IMR-90 (cell line): ENCODE results near the gene SERPINA1. TPM values are rescaled to one million over a fixed set of nuclear protein-coding genes. Genes with fewer than 3 reads are reported as not detected.

Source experiments
- ATAC-seq: fragments of 200-7000 bp; cut with Tn5 transposase; 2 replicates; pipeline ENCODE4 v1.9.1; 2020; ENCODE audit warnings: low read depth, mild to moderate bottlenecking, moderate library complexity
- BruUV-seq: library from RNA; stranded (reverse); fragments of 400-500 nt; replicated peaks from 2 replicates; lab custom pipeline; 2021; lab: Mats Ljungman, UMichigan
- CTCF ChIA-PET: fragments of 300-600 bp; formaldehyde crosslinking; extraction: SDS; loops from one replicate; lab custom pipeline; 2021; ENCODE audit warnings: antibody characterized with exemption; lab: Yijun Ruan, JAX
- POLR2A ChIA-PET: fragments of 300-600 bp; sonication (Branson Sonifier 250); formaldehyde crosslinking; loops from one replicate; lab custom pipeline; 2022; ENCODE audit warnings: antibody characterized with exemption; ENCODE audit not compliant: unreplicated experiment; lab: Charles Lee
- DNase-seq: peaks from one replicate; pipeline ENCODE4 v3.0.0; 2013
- H2AFZ ChIP-seq: replicated peaks from 2 replicates; pipeline ENCODE3; 2013; ENCODE audit warnings: low read length, mild to moderate bottlenecking; ENCODE audit not compliant: poor library complexity
- H2AK5ac ChIP-seq: 2 replicates; pipeline ENCODE4 v1.6.1; 2013; ENCODE audit warnings: low read depth, low read length, inconsistent platforms
- H2AK9ac ChIP-seq: replicated peaks from 2 replicates; pipeline ENCODE3; 2013; ENCODE audit warnings: mild to moderate bottlenecking, low read depth, low read length, moderate library complexity; ENCODE audit not compliant: poor library complexity
- H2BK120ac ChIP-seq: 2 replicates; pipeline ENCODE4 v1.6.1; 2013; ENCODE audit warnings: low read depth, low read length, inconsistent platforms
- H2BK15ac ChIP-seq: 3 replicates; pipeline ENCODE4 v1.6.1; 2013; ENCODE audit warnings: low read depth, low read length, inconsistent platforms
- H2BK20ac ChIP-seq: 2 replicates; pipeline ENCODE4 v1.6.1; 2013; ENCODE audit warnings: low read depth, mild to moderate bottlenecking, inconsistent platforms, low read length, moderate library complexity
- H2BK5ac ChIP-seq: 2 replicates; pipeline ENCODE4 v1.6.1; 2013; ENCODE audit warnings: mild to moderate bottlenecking, low read depth, low read length, inconsistent platforms; ENCODE audit not compliant: poor library complexity, severe bottlenecking
- H3K14ac ChIP-seq: replicated peaks from 2 replicates; pipeline ENCODE4 v1.6.1; 2013; ENCODE audit warnings: low read depth, low read length, inconsistent platforms
- H3K18ac ChIP-seq: 2 replicates; pipeline ENCODE4 v1.6.1; 2013; ENCODE audit warnings: low read depth, low read length, control low read depth
- H3K23ac ChIP-seq: 2 replicates; pipeline ENCODE4 v1.6.1; 2013; ENCODE audit warnings: low read depth, low read length, inconsistent platforms
- H3K27ac ChIP-seq: 2 replicates; pipeline ENCODE4 v1.5.1; 2013; ENCODE audit warnings: mild to moderate bottlenecking, control low read depth, low read length; ENCODE audit not compliant: insufficient read depth
- H3K27me3 ChIP-seq: 2 replicates; pipeline ENCODE4 v1.6.1; 2013; ENCODE audit warnings: low read length; ENCODE audit not compliant: control insufficient read depth, insufficient read depth
- H3K36me3 ChIP-seq: 2 replicates; pipeline ENCODE4 v1.6.1; 2013; ENCODE audit warnings: low read length, mixed read lengths; ENCODE audit not compliant: control insufficient read depth, insufficient read depth
- H3K4ac ChIP-seq: 2 replicates; pipeline ENCODE4 v1.6.1; 2013; ENCODE audit warnings: low read depth, low read length, inconsistent platforms
- H3K4me1 ChIP-seq: 2 replicates; pipeline ENCODE4 v1.6.1; 2013; ENCODE audit warnings: low read length, mixed read lengths; ENCODE audit not compliant: control insufficient read depth, insufficient read depth
- H3K4me2 ChIP-seq: 2 replicates; pipeline ENCODE4 v1.6.1; 2013; ENCODE audit warnings: low read depth, mild to moderate bottlenecking, control low read depth, low read length, moderate library complexity
- H3K4me3 ChIP-seq: 2 replicates; pipeline ENCODE4 v1.5.1; 2013; ENCODE audit warnings: low read depth, mild to moderate bottlenecking, control low read depth, low read length, moderate library complexity; ENCODE audit not compliant: insufficient read depth
- H3K56ac ChIP-seq: 2 replicates; pipeline ENCODE4 v1.6.1; 2013; ENCODE audit warnings: low read length, inconsistent platforms; ENCODE audit not compliant: insufficient read depth; ENCODE audit errors: extremely low read depth
- H3K79me1 ChIP-seq, 2 experiments: 2 replicates each; pipeline ENCODE4 v1.6.1; 2013; ENCODE audit warnings: low read length in 2 of 2, inconsistent platforms in 1 of 2, low read depth in 1 of 2
- H3K9ac ChIP-seq: 2 replicates; pipeline ENCODE4 v1.6.1; 2013; ENCODE audit warnings: low read depth, low read length, control low read depth
- H3K9me1 ChIP-seq: 2 replicates; pipeline ENCODE4 v1.6.1; 2013; ENCODE audit warnings: low read length, inconsistent platforms; ENCODE audit not compliant: insufficient read depth
- H3K9me3 ChIP-seq: 2 replicates; pipeline ENCODE4 v1.6.1; 2013; ENCODE audit warnings: low read length; ENCODE audit not compliant: control insufficient read depth, insufficient read depth
- H4K20me1 ChIP-seq: 2 replicates; pipeline ENCODE4 v1.6.1; 2013; ENCODE audit warnings: low read length, inconsistent platforms; ENCODE audit not compliant: insufficient read depth
- H4K5ac ChIP-seq: 2 replicates; pipeline ENCODE4 v1.6.1; 2013; ENCODE audit warnings: mild to moderate bottlenecking, low read depth, low read length, control low read depth
- H4K8ac ChIP-seq, 2 experiments: 2 replicates each; pipeline ENCODE4 v1.6.1; 2013; ENCODE audit warnings: low read depth in 2 of 2, low read length in 2 of 2, control low read depth in 1 of 2, inconsistent platforms in 1 of 2
- H4K91ac ChIP-seq: 2 replicates; pipeline ENCODE4 v1.6.1; 2013; ENCODE audit warnings: low read depth, low read length, inconsistent platforms; ENCODE audit not compliant: insufficient read depth
- BHLHE40 ChIP-seq: fragments of 150-350 bp; IDR thresholded peaks from 2 replicates; pipeline ENCODE4 v1.6.1; 2016; ENCODE audit warnings: mild to moderate bottlenecking, low read depth, low read length
- CEBPB ChIP-seq: IDR thresholded peaks from 2 replicates; pipeline ENCODE4 v1.6.1; 2012; ENCODE audit warnings: low read depth, low read length, improper control_type of control experiment
- CHD1 ChIP-seq: IDR thresholded peaks from 2 replicates; pipeline ENCODE4 v1.6.1; 2012; ENCODE audit warnings: low read depth, low read length, improper control_type of control experiment
- CTCF ChIP-seq: conservative IDR thresholded peaks from 2 replicates; pipeline ENCODE4 v1.5.1; 2012; ENCODE audit warnings: mild to moderate bottlenecking, low read depth, low read length, improper control_type of control experiment
- ELK1 ChIP-seq: fragments of 150-350 bp; IDR thresholded peaks from 2 replicates; pipeline ENCODE4 v1.6.1; 2016; ENCODE audit warnings: low read depth, mild to moderate bottlenecking, low read length, moderate library complexity, borderline replicate concordance
- FOS ChIP-seq: fragments of 150-350 bp; IDR thresholded peaks from 2 replicates; pipeline ENCODE4 v1.6.1; 2016; ENCODE audit warnings: low read depth, low read length
- MAFK ChIP-seq: IDR thresholded peaks from 2 replicates; pipeline ENCODE4 v1.6.1; 2012; ENCODE audit warnings: low read depth, low read length, improper control_type of control experiment
- MAZ ChIP-seq: IDR thresholded peaks from 2 replicates; pipeline ENCODE4 v1.6.1; 2012; ENCODE audit warnings: low read depth, mild to moderate bottlenecking, low read length, improper control_type of control experiment, moderate library complexity, borderline replicate concordance
- MXI1 ChIP-seq: IDR thresholded peaks from 2 replicates; pipeline ENCODE4 v1.6.1; 2012; ENCODE audit warnings: low read depth, mild to moderate bottlenecking, low read length, moderate library complexity, borderline replicate concordance
- NFE2L2 ChIP-seq: fragments of 150-350 bp; IDR thresholded peaks from 2 replicates; pipeline ENCODE4 v1.6.1; 2016; ENCODE audit warnings: low read depth, mild to moderate bottlenecking, low read length
- POLR2A ChIP-seq: IDR thresholded peaks from 2 replicates; pipeline ENCODE4 v1.6.1; 2012; ENCODE audit warnings: mild to moderate bottlenecking, low read depth, low read length
- RAD21 ChIP-seq: IDR thresholded peaks from 2 replicates; pipeline ENCODE4 v1.6.1; 2012; ENCODE audit warnings: low read length, improper control_type of control experiment
- RCOR1 ChIP-seq: IDR thresholded peaks from 2 replicates; pipeline ENCODE4 v1.6.1; 2012; ENCODE audit warnings: mild to moderate bottlenecking, low read length, improper control_type of control experiment; ENCODE audit not compliant: insufficient replicate concordance
- RFX5 ChIP-seq: IDR thresholded peaks from 2 replicates; pipeline ENCODE4 v1.8.0; 2012; ENCODE audit warnings: low read depth, mild to moderate bottlenecking, low read length, moderate library complexity
- SMC3 ChIP-seq: fragments of 150-350 bp; IDR thresholded peaks from 2 replicates; pipeline ENCODE4 v1.6.1; 2016; ENCODE audit warnings: low read depth, mild to moderate bottlenecking, antibody characterized with exemption, low read length, moderate library complexity
- USF2 ChIP-seq: fragments of 150-350 bp; IDR thresholded peaks from 2 replicates; pipeline ENCODE4 v1.6.1; 2017; ENCODE audit warnings: mild to moderate bottlenecking, antibody characterized with exemption, low read length, low read depth
- WGBS, 2 experiments: methylation state at CpG; one replicate each; pipeline versions ENCODE4 v1.1.5 to v1.1.7; 2013; ENCODE audit warnings: missing lambda C conversion rate in 2 of 2; ENCODE audit not compliant: insufficient read length in 1 of 2; ENCODE audit errors: extremely low coverage in 2 of 2; 5-methylcytosine and 5-hydroxymethylcytosine counted together
- dilution Hi-C: fragments of 300-500 bp; cut with HindIII; formaldehyde crosslinking; loops from one replicate; pipeline ENCODE4 v1.14.3; 2018; ENCODE audit warnings: low sequenced_read_pairs; ENCODE audit not compliant: unreplicated experiment
- in situ Hi-C: fragments of 300-500 bp; cut with MboI; formaldehyde crosslinking; loops from 3 replicates; pipeline ENCODE4 v1.14.3; 2019; ENCODE audit warnings: low sequenced_read_pairs, inconsistent platforms, mixed read lengths
- intact Hi-C: fragments of 100-400 bp; cut with micrococcal nuclease; formaldehyde crosslinking; loops from 2 replicates; pipeline ENCODE4 v1.10.0; 2022
- polyA plus RNA-seq, 3 experiments: library from polyadenylated mRNA; depleted of rRNA; stranded (reverse); fragments of >200 nt; gene quantifications; 2 replicates each; pipeline ENCODE4 v1.2.3, GENCODE V29; 2012; ENCODE audit warnings: low replicate concordance in 1 of 3
- total RNA-seq: library from RNA; depleted of rRNA; stranded (reverse); fragments of >200 nt; gene quantifications from 2 replicates; pipeline ENCODE4 v1.2.3, GENCODE V29; 2012

SERPINA1 gene
- total and polyA plus RNA-seq, 2 of the 4 experiments (the other 2 are of a cell fraction), result 0.54 to 1.2 TPM

- Histone ChIP-seq H2AFZ (no peak overlapping the region), H2BK5ac (no peak overlapping the region), H2AK5ac (no peak overlapping the region), H3K4me3 (no peak overlapping the region), H4K20me1 (no peaks in the 10 kb centered on the region), H3K79me1 (no peaks in the 10 kb centered on the region), H4K91ac (no peak overlapping the region), H3K9ac (no peak overlapping the region), H3K23ac (no peak overlapping the region), H4K8ac (no peak overlapping the region), H2AK9ac (no peak overlapping the region), H3K27me3 (no peaks in the 10 kb centered on the region), H3K18ac (no peak overlapping the region), H3K9me1 (no peaks in the 10 kb centered on the region), H2BK20ac (no peak overlapping the region), H2BK120ac (no peak overlapping the region), H3K14ac (no peak overlapping the region), H3K4me2 (no peak overlapping the region), H4K5ac (no peak overlapping the region), H3K56ac (no peak overlapping the region), H3K36me3 (no peaks in the 10 kb centered on the region), H3K9me3 (no peaks in the 10 kb centered on the region), H3K4me1 (no peaks in the 10 kb centered on the region), H2BK15ac (no peak overlapping the region), H3K27ac (no peak overlapping the region), H3K4ac (no peak overlapping the region)
- BruUV-seq, result no TSS peak
- intact Hi-C loops (no loop called here), dilution Hi-C loops (no loop called here), in situ Hi-C loops (no loop called here)
- no peak for DNase-seq
- TF ChIP-seq CHD1 (no peak), RAD21 (no peak), RCOR1 (no peak), FOS (no peak), MAFK (no peak), NFE2L2 (no peak), MXI1 (no peak), CTCF (no peak), CEBPB (no peak), POLR2A (no peak), SMC3 (no peak), BHLHE40 (no peak), USF2 (no peak), MAZ (no peak), RFX5 (no peak), ELK1 (no peak)
- WGBS, 2 experiments, result no CpG with 5 or more reads among the region's 4 CpGs
- no peak for ATAC-seq
- ChIA-PET POLR2A (no interaction called here), CTCF (interaction anchor here (0.7 kb wide), 1 partner anchor 22 kb away, joined by 3 read pairs; no protein-coding TSS in a partner anchor)
Observed at GRCh38 chr14:94395282-94395887, 7.0 kb upstream of the SERPINA1 start.
